NB4 (cell line): ENCODE measurements around the gene MYH15.

Source experiments
- POLR2A ChIP-seq: IDR thresholded peaks from 2 replicates; pipeline ENCODE4 v1.6.1; 2011; ENCODE audit warnings: mild to moderate bottlenecking; ENCODE audit not compliant: insufficient read length; ENCODE audit errors: extremely low read depth
- TF ChIP-seq, protein P1 (sequence below): IDR thresholded peaks from one replicate; pipeline ENCODE4 v1.5.1; 2012; ENCODE audit warnings: low read depth, low read length
- TF ChIP-seq, protein P2 (sequence below): IDR thresholded peaks from 2 replicates; pipeline ENCODE4 v1.6.1; 2011; ENCODE audit warnings: low read depth, low read length

DNA sequence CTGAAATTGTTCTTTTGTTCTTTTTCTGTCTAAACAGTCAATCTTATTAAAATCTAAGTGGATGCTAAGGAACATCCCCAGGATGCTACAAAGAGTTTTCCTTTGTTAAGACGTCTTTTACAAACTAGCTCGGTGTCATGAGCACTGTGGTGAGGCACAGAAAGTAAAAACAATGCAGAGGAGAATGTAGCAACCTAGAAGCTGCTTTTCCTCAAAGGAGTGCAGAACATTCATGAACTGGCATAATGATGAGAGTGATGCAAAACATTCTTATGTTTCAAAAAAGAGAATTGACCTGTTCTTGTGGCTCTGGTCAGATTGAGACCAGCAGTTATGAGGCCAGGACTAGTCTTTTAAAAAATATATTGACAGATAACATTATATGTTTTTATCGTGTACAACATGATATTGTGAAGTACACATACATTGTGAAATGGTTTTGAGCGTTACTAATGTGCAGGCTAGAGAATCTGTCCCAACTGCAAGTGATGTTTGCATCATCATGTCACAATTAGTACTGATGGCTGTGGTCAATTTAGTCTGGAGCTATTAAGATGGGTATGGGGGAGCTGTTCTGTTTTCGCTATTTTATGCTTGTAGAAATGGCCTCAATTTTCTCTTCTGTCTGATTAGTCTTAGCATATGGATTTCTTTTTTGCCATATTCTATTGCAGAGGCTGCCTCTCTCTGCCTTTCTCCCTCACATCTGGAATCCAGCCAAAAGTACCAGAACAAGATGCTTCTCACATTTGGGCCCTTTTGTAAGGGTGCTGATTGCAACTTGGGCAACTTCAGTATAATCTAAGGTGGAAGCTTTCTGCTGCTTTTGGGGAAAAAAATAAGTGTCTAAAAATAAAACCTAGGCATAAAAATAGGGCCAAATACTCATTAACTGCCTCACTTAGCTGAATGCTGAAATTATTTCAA is 163.8 kb downstream of the MYH15 start:
- TF ChIP-seq, protein P1, sequence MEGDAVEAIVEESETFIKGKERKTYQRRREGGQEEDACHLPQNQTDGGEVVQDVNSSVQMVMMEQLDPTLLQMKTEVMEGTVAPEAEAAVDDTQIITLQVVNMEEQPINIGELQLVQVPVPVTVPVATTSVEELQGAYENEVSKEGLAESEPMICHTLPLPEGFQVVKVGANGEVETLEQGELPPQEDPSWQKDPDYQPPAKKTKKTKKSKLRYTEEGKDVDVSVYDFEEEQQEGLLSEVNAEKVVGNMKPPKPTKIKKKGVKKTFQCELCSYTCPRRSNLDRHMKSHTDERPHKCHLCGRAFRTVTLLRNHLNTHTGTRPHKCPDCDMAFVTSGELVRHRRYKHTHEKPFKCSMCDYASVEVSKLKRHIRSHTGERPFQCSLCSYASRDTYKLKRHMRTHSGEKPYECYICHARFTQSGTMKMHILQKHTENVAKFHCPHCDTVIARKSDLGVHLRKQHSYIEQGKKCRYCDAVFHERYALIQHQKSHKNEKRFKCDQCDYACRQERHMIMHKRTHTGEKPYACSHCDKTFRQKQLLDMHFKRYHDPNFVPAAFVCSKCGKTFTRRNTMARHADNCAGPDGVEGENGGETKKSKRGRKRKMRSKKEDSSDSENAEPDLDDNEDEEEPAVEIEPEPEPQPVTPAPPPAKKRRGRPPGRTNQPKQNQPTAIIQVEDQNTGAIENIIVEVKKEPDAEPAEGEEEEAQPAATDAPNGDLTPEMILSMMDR: no peak
- no peak for TF ChIP-seq POLR2A
- TF ChIP-seq, protein P2, sequence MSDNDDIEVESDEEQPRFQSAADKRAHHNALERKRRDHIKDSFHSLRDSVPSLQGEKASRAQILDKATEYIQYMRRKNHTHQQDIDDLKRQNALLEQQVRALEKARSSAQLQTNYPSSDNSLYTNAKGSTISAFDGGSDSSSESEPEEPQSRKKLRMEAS: no peak
